HCT116 (cell line): ENCODE data around the gene PAK1. TPM values are rescaled to one million over a fixed set of nuclear protein-coding genes. Genes with fewer than 3 reads are reported as not detected.
A peak's percentile ranks its signal among the peaks of the same experiment; 100 is the strongest.

Source experiments
- ATAC-seq: fragments of 200-7000 bp; cut with Tn5 transposase; 2 replicates; pipeline ENCODE4 v1.9.1; 2020; ENCODE audit warnings: mild to moderate bottlenecking, moderate library complexity
- BruUV-seq: library from RNA; stranded (reverse); fragments of 400-500 nt; replicated peaks from 2 replicates; lab custom pipeline; 2021; lab: Mats Ljungman, UMichigan
- CTCF ChIA-PET: fragments of 300-600 bp; sonication (Branson Sonifier 250); formaldehyde crosslinking; loops from one replicate; lab custom pipeline; 2021; ENCODE audit warnings: antibody characterized with exemption; lab: Charles Lee
- POLR2A ChIA-PET: fragments of 300-600, 350-600 bp; sonication (Branson Sonifier 250); formaldehyde crosslinking; loops from one replicate; lab custom pipeline; 2021; ENCODE audit warnings: antibody characterized with exemption; lab: Charles Lee
- RAD21 ChIA-PET, 2 experiments: fragments of 300-600 bp; sonication (Branson Sonifier 250); formaldehyde crosslinking; loops; one replicate each; lab custom pipeline; 2023; ENCODE audit warnings: low total read pairs in 2 of 2; ENCODE audit not compliant: uncharacterized antibody in 2 of 2, unreplicated experiment in 2 of 2, low non-redundant PET in 1 of 2; lab: Charles Lee
- DNase-seq: peaks from one replicate; pipeline ENCODE4 v3.0.0-alpha.2; 2010; ENCODE audit warnings: low read depth, low spot score
- H2AFZ ChIP-seq: fragments of 200-600 bp; shearing (Covaris generic), sonication (generic); 2 replicates; pipeline ENCODE4 v1.6.1; 2017; ENCODE audit warnings: low read depth, mixed run types, mixed read lengths, antibody characterized with exemption, low read length; ENCODE audit not compliant: poor library complexity, severe bottlenecking
- H3K27ac ChIP-seq: 2 replicates; pipeline ENCODE4 v1.5.1; 2012; ENCODE audit warnings: low read depth, low read length
- H3K27me3 ChIP-seq: fragments of 200-600 bp; sonication (generic); 2 replicates; pipeline ENCODE4 v1.6.1; 2016; ENCODE audit warnings: mixed run types, low read length, mixed read lengths; ENCODE audit not compliant: insufficient read depth
- H3K36me3 ChIP-seq, 2 experiments: fragments of 200-500 bp in 1 of 2; fragments of 200-600 bp in 1 of 2; sonication (Bioruptor generic) in 1 of 2; sonication (generic) in 1 of 2; 2 replicates each; pipeline versions ENCODE4 v1.5.1 to v1.6.1; 2014 to 2016; ENCODE audit warnings: low read length in 2 of 2, inconsistent platforms in 1 of 2, mixed read lengths in 1 of 2, mixed run types in 1 of 2; ENCODE audit not compliant: insufficient read depth in 2 of 2, control insufficient read depth in 1 of 2
- H3K4me1 ChIP-seq, 2 experiments: fragments of 200-600 bp in 1 of 2; sonication (generic) in 1 of 2; 2 replicates each; pipeline versions ENCODE4 v1.5.1 to v1.6.1; 2012 to 2017; ENCODE audit warnings: low read length in 2 of 2, inconsistent platforms in 1 of 2, mild to moderate bottlenecking in 1 of 2, mixed read lengths in 1 of 2, mixed run types in 1 of 2, moderate library complexity in 1 of 2; ENCODE audit not compliant: insufficient read depth in 2 of 2, control insufficient read depth in 1 of 2
- H3K4me2 ChIP-seq: fragments of 200-600 bp; sonication (generic); 2 replicates; pipeline ENCODE4 v1.6.1; 2017; ENCODE audit warnings: mixed run types, low read length, mixed read lengths
- H3K4me3 ChIP-seq, 2 experiments: fragments of 200-600 bp in 1 of 2; sonication (generic) in 1 of 2; replicated peaks in 1 of 2; 2 replicates each; pipeline ENCODE4 v1.5.1; 2011 to 2016; ENCODE audit warnings: low read length in 2 of 2, control low read depth in 1 of 2, low read depth in 1 of 2, mild to moderate bottlenecking in 1 of 2, mixed read lengths in 1 of 2, mixed run types in 1 of 2
- H3K79me2 ChIP-seq: fragments of 200-600 bp; sonication (generic); 2 replicates; pipeline ENCODE4 v1.6.1; 2017; ENCODE audit warnings: mild to moderate bottlenecking, mixed run types, low read length, moderate library complexity, mixed read lengths; ENCODE audit not compliant: insufficient read depth
- H3K9ac ChIP-seq: fragments of 200-600 bp; sonication (generic); 2 replicates; pipeline ENCODE4 v1.6.1; 2016; ENCODE audit warnings: low read length, mixed read lengths
- H3K9me2 ChIP-seq: fragments of 200-600 bp; sonication (generic), shearing (Covaris generic); 2 replicates; pipeline ENCODE4 v1.6.1; 2017; ENCODE audit warnings: mixed run types, mild to moderate bottlenecking, moderate library complexity; ENCODE audit not compliant: insufficient read depth
- H3K9me3 ChIP-seq, 2 experiments: fragments of 200-500 bp in 1 of 2; fragments of 200-600 bp in 1 of 2; sonication (Bioruptor generic) in 1 of 2; sonication (generic) in 1 of 2; 2 replicates each; pipeline ENCODE4 v1.6.1; 2014 to 2017; ENCODE audit warnings: low read length in 2 of 2, mixed read lengths in 2 of 2, inconsistent platforms in 1 of 2, low read depth in 1 of 2, mild to moderate bottlenecking in 1 of 2, mixed run types in 1 of 2, moderate library complexity in 1 of 2; ENCODE audit not compliant: control insufficient read depth in 1 of 2, insufficient read depth in 1 of 2
- H4K20me1 ChIP-seq: fragments of 200-600 bp; sonication (generic), shearing (Covaris generic); 2 replicates; pipeline ENCODE4 v1.6.1; 2017; ENCODE audit warnings: mixed run types, mild to moderate bottlenecking, moderate library complexity; ENCODE audit not compliant: insufficient read depth
- EGR1 ChIP-seq: IDR thresholded peaks from 2 replicates; pipeline ENCODE4 v1.6.1; 2012; ENCODE audit warnings: low read depth
- FOSL1 ChIP-seq: IDR thresholded peaks from 2 replicates; pipeline ENCODE4 v1.6.1; 2012; ENCODE audit warnings: low read depth
- REST ChIP-seq: IDR thresholded peaks from 2 replicates; pipeline ENCODE4 v1.6.1; 2012; ENCODE audit warnings: low read depth
- intact Hi-C: fragments of 100-400 bp; cut with micrococcal nuclease; formaldehyde crosslinking; loops from 2 replicates; pipeline ENCODE4 v1.10.0; 2022
- total RNA-seq: library from RNA; stranded (reverse); gene quantifications from one replicate; pipeline ENCODE4 v1.2.1, GENCODE V29; 2021; ENCODE audit not compliant: unreplicated experiment
- TF ChIP-seq, protein P1 (sequence below): IDR thresholded peaks from 2 replicates; pipeline ENCODE4 v1.6.1; 2011; ENCODE audit warnings: mild to moderate bottlenecking, low read length, moderate library complexity; ENCODE audit not compliant: insufficient replicate concordance; ENCODE audit errors: extremely low read depth

The PAK1 gene
- total RNA-seq, 1 experiment from 2014 or later = 56.1 TPM

- ChIA-PET POLR2A (no interaction called here), RAD21 (no interaction called here), CTCF (no interaction called here)
- no TSS peak for BruUV-seq
- Histone ChIP-seq H3K4me1 (no peaks in the 10 kb centered on the region), H3K27ac (no peak overlapping the region), H3K4me3 (no peak overlapping the region), H4K20me1 (no peaks in the 10 kb centered on the region), H3K79me2 (no peaks in the 10 kb centered on the region), H2AFZ (no peak overlapping the region), H3K9me2 (no peaks in the 10 kb centered on the region), H3K27me3 (no peaks in the 10 kb centered on the region), H3K4me2 (no peak overlapping the region), H3K9me3 (no peaks in the 10 kb centered on the region), H3K36me3 (no peaks in the 10 kb centered on the region), H3K9ac (no peak overlapping the region)
- DNase-seq (no peak), ATAC-seq (no peak)
- intact Hi-C loops = no loop called here
- TF ChIP-seq REST = no peak
- TF ChIP-seq FOSL1 = peak; percentile 20; the same call in 1 of the 2 replicates
- no peak for TF ChIP-seq EGR1
- TF ChIP-seq, protein P1, sequence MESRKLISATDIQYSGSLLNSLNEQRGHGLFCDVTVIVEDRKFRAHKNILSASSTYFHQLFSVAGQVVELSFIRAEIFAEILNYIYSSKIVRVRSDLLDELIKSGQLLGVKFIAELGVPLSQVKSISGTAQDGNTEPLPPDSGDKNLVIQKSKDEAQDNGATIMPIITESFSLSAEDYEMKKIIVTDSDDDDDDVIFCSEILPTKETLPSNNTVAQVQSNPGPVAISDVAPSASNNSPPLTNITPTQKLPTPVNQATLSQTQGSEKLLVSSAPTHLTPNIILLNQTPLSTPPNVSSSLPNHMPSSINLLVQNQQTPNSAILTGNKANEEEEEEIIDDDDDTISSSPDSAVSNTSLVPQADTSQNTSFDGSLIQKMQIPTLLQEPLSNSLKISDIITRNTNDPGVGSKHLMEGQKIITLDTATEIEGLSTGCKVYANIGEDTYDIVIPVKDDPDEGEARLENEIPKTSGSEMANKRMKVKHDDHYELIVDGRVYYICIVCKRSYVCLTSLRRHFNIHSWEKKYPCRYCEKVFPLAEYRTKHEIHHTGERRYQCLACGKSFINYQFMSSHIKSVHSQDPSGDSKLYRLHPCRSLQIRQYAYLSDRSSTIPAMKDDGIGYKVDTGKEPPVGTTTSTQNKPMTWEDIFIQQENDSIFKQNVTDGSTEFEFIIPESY = no peak
These were observed 165.1 kb downstream of the PAK1 start for GRCh38 chr11:77308838-77309237.
